Measurements from ENCODE around the gene EFTUD2.

The EFTUD2 gene

GRCh38 chr17:44907729-44908470 lies 8.7 kb upstream of the EFTUD2 start:
- TF ChIP-seq PATZ1 (CRISPR knock-in tag; IDR thresholded peaks at IDR 0.05; ENCODE audit: borderline replicate concordance), result no peak
- TF ChIP-seq ARNTL (CRISPR knock-in tag; IDR thresholded peaks at IDR 0.05; ENCODE audit: borderline replicate concordance, low read depth), result no peak
- no peak for TF ChIP-seq TCF4 (CRISPR knock-in tag; IDR thresholded peaks at IDR 0.05; ENCODE audit: borderline replicate concordance)
- no peak for TF ChIP-seq ISL1 (CRISPR knock-in tag; IDR thresholded peaks at IDR 0.05)
- TF ChIP-seq POU6F1 (CRISPR knock-in tag; IDR thresholded peaks at IDR 0.05; ENCODE audit: borderline replicate concordance, low read depth), result no peak
- no peak for TF ChIP-seq ZFP30 (CRISPR knock-in tag; IDR thresholded peaks at IDR 0.05)
- TF ChIP-seq OSR1 (CRISPR knock-in tag; IDR thresholded peaks at IDR 0.05), result no peak
- no peak for TF ChIP-seq CSDC2 (CRISPR knock-in tag; IDR thresholded peaks at IDR 0.05)
- no peak for TF ChIP-seq TOX (CRISPR knock-in tag; IDR thresholded peaks at IDR 0.05; ENCODE audit: borderline replicate concordance)
- no peak for TF ChIP-seq BACH2 (CRISPR knock-in tag; IDR thresholded peaks at IDR 0.05; ENCODE audit: borderline replicate concordance)
- TF ChIP-seq ESRRG (CRISPR knock-in tag; IDR thresholded peaks at IDR 0.05), result no peak
- TF ChIP-seq ZNF70 (CRISPR knock-in tag; IDR thresholded peaks at IDR 0.05), result no peak
- no peak for TF ChIP-seq PPARA (CRISPR knock-in tag; IDR thresholded peaks at IDR 0.05; ENCODE audit: borderline replicate concordance)
- no peak for TF ChIP-seq TSHZ2 (CRISPR knock-in tag; IDR thresholded peaks at IDR 0.05)
- no peak for ATAC-seq

GRCh38 chr17:44906763-44907728 lies 7.8 kb upstream of the EFTUD2 start:
- TF ChIP-seq BACH2 (CRISPR knock-in tag; IDR thresholded peaks at IDR 0.05; ENCODE audit: borderline replicate concordance) (no peak), CSRNP3 (CRISPR knock-in tag; IDR thresholded peaks at IDR 0.05) (no peak), CSDC2 (CRISPR knock-in tag; IDR thresholded peaks at IDR 0.05) (no peak), PATZ1 (CRISPR knock-in tag; IDR thresholded peaks at IDR 0.05; ENCODE audit: borderline replicate concordance) (no peak), CREB5 (CRISPR knock-in tag; IDR thresholded peaks at IDR 0.05; ENCODE audit: low read depth) (no peak), TCF4 (CRISPR knock-in tag; IDR thresholded peaks at IDR 0.05; ENCODE audit: borderline replicate concordance) (no peak), OSR1 (CRISPR knock-in tag; IDR thresholded peaks at IDR 0.05) (no peak), ZFP3 (CRISPR knock-in tag; IDR thresholded peaks at IDR 0.05) (no peak), TOX (CRISPR knock-in tag; IDR thresholded peaks at IDR 0.05; ENCODE audit: borderline replicate concordance) (no peak), PPARA (CRISPR knock-in tag; IDR thresholded peaks at IDR 0.05; ENCODE audit: borderline replicate concordance) (no peak), ZNF8 (CRISPR knock-in tag; IDR thresholded peaks at IDR 0.05) (no peak)
- no peak for ATAC-seq

Data from SK-N-SH treated with all-trans-retinoic acid at 6 μM for 48 hours (cell line).